Right ventricle myocardium inferior (tissue), 1 donor: ENCODE measurements around the gene CARNS1. TPM values are rescaled to one million over a fixed set of nuclear protein-coding genes. Genes with fewer than 3 reads are reported as not detected.
A peak's percentile ranks its signal among the peaks of the same experiment; 100 is the strongest.
"Not testable (repeated sequence)": the region's sequence is repeated elsewhere in the genome, so short reads cannot be mapped to it uniquely, and the experiment has no call there.

Experiments
- ATAC-seq: fragments of 200-7000 bp; cut with Tn5 transposase; one replicate; pipeline ENCODE4 v1.9.1; 2020; ENCODE audit warnings: mild to moderate bottlenecking, moderate library complexity
- DNase-seq: peaks from one replicate; pipeline ENCODE4 v3.0.0; 2021; ENCODE audit errors: missing footprints
- intact Hi-C: fragments of 100-400 bp; cut with DNase I; formaldehyde crosslinking; loops from one replicate; pipeline ENCODE4 v1.11.0; 2022
- total RNA-seq: library from RNA; stranded (reverse); fragmentation: NEBNext Ultra II Directional; extraction: Animal tissue kit (Norgen Biotek cat#: 25700); gene quantifications from one replicate; pipeline ENCODE4 v1.2.1, GENCODE V29; 2021
- donor health status: DM: no; HTN: yes; CAD: no; lungs with severe emphysema.

Gene CARNS1
- total RNA-seq, 1 donor from 2014 or later = 14.1 TPM

- intact Hi-C loops = no loop called here
- no peak for ATAC-seq
- no peak for DNase-seq
Observed at GRCh38 chr11:67392183-67392715, 23.2 kb upstream of the CARNS1 start.

- no peak for DNase-seq
- intact Hi-C loops = no loop called here
- ATAC-seq = no peak
Observed at GRCh38 chr11:67393437-67393836, 22.0 kb upstream of the CARNS1 start.

- DNase-seq = no peak
- intact Hi-C loops = no loop called here
- no peak for ATAC-seq
Observed at GRCh38 chr11:67393990-67394389, 21.5 kb upstream of the CARNS1 start.

GRCh38 chr11:67395555-67396258 is 19.8 kb upstream of the CARNS1 start:
- DNase-seq (no peak), ATAC-seq (no peak)
- intact Hi-C loops = no loop called here

GRCh38 chr11:67396259-67396581 is 19.3 kb upstream of the CARNS1 start:
- no peak for ATAC-seq
- no peak for DNase-seq
- intact Hi-C loops = no loop called here

- intact Hi-C loops = no loop called here
- no peak for DNase-seq
- ATAC-seq = no peak
Observed at GRCh38 chr11:67396587-67397389, 18.7 kb upstream of the CARNS1 start.

GRCh38 chr11:67397536-67397935 is 17.9 kb upstream of the CARNS1 start:
- no peak for DNase-seq
- intact Hi-C loops = no loop called here

GRCh38 chr11:67397986-67398660 is 17.4 kb upstream of the CARNS1 start:
- DNase-seq (no peak), ATAC-seq (no peak)
- intact Hi-C loops = no loop called here

More at GRCh38 chr11:67397536-67397935, 17.9 kb upstream of the CARNS1 start:
- ATAC-seq = no peak

- ATAC-seq = no peak
- intact Hi-C loops = no loop called here
- DNase-seq = no peak
Observed at GRCh38 chr11:67398661-67399563, 16.6 kb upstream of the CARNS1 start.

GRCh38 chr11:67400251-67400941 is 15.1 kb upstream of the CARNS1 start:
- intact Hi-C loops = loop anchor here (5.0 kb wide), 1 partner anchor 67 kb away; the partner anchor contains the start of gene TMEM134
- ATAC-seq = peak; percentile 2

GRCh38 chr11:67400942-67401494 is 14.5 kb upstream of the CARNS1 start:
- intact Hi-C loops = loop anchor here (1.0 to 5.0 kb wide), 2 partner anchors 66 to 182 kb away; partner anchors contain the start of genes GSTP1 and TMEM134
- no peak for DNase-seq
- ATAC-seq = no peak

More at GRCh38 chr11:67400251-67400941, 15.1 kb upstream of the CARNS1 start:
- DNase-seq = no peak

GRCh38 chr11:67401495-67402191 is 13.8 kb upstream of the CARNS1 start, which contains the start of gene PPP1CA:
Gene PPP1CA (minus strand): TSS chr11:67401858. CDS start chr11:67401782, 76 bp downstream.
- ATAC-seq (peak; percentile 91), DNase-seq (peak; percentile 95)
- intact Hi-C loops = loop anchor here (1.0 to 5.0 kb wide), 3 partner anchors 15 to 182 kb away; partner anchors contain the start of genes GSTP1 and TMEM134

GRCh38 chr11:67402192-67402839 is 13.2 kb upstream of the CARNS1 start:
- DNase-seq = not testable (repeated sequence)
- intact Hi-C loops = loop anchor here (2.0 to 5.0 kb wide), 2 partner anchors 14 to 65 kb away; partner anchors contain the start of gene TMEM134

GRCh38 chr11:67403085-67403484 is 12.4 kb upstream of the CARNS1 start:
- not testable (repeated sequence) for ATAC-seq
- intact Hi-C loops = loop anchor here (2.0 to 5.0 kb wide), 2 partner anchors 14 to 64 kb away; partner anchors contain the start of gene TMEM134

More at GRCh38 chr11:67402192-67402839, 13.2 kb upstream of the CARNS1 start:
- ATAC-seq = not testable (repeated sequence)

GRCh38 chr11:67404515-67405195 is 10.8 kb upstream of the CARNS1 start:
- DNase-seq = no peak
- ATAC-seq = no peak
- intact Hi-C loops = loop anchor here (5.0 kb wide), 1 partner anchor 63 kb away; the partner anchor contains the start of gene TMEM134

More at GRCh38 chr11:67403085-67403484, 12.4 kb upstream of the CARNS1 start:
- not testable (repeated sequence) for DNase-seq
